NCI-H1105 (cell line): ENCODE results near the gene GRID1.

Experiments
- DNase-seq: peaks from one replicate; lab custom pipeline; 2025; lab: John Stamatoyannopoulos, UW

GRID1 gene

DNA sequence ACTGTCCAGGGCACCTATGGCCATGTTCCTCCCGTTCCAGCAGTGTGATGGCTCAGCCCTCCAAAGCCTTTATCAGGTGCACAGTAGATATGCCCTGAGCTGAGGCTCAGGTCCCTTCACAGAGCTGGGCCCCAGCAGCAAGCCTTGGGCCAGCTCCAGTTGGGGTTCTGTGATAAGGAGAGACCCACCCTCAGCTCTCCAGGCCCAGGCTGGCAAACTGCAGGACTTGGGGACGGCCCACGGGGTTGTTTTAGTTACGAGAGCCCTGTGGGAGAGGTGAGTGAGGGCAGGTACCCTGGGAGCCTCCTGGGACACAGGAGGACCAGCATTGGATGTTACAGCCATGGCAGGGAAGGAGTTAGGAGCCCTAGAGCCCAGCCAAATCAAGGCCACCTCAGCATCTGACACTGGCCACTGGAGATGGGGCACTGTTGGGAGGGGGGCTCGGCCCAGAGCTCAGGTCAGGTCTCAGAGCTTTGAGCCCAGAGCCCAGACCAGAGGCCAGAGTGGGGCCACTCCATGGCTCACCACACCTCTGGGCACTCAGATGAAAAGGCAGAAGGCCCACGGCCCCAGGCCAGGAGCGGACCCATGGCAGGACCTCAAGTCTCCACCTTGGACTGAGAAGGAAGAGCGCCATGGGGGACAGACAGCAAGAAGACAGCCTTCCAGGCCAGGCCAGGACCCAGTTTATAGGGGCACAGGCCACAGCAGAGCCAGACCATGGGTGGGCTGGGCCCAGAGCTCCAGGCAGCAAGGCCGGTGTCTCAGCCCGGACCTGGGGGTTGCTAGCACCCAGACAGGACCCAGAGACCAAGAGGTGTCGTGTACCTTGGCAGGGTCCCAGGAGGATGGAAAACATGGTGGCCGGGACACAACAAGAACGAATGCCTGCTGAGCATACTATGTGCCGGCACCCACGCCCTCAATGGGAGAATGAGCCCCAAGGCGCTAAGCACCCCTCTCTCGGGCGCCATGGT lies 12.8 kb downstream of the GRID1 start:
- DNase-seq = no peak

DNA sequence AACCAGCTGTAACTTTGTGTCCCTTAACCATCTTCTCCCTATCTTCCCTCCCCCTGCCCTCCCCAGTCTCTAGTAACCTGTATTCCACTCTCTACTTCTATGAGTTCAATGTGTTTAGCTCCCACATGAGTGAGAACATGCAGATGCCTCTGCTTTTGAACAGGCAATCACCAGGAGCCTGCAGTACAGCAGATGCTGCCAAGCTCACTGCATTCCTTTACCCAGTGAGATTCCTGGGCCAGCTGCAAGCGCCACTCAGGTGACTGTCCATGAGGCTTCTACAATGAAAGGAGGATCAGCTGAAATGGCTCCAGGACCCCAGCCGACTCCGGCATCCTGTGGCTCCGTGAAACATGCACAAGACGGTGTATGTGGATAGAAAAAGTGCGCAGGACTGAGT lies 15.7 kb downstream of the GRID1 start:
- DNase-seq = no peak

DNA sequence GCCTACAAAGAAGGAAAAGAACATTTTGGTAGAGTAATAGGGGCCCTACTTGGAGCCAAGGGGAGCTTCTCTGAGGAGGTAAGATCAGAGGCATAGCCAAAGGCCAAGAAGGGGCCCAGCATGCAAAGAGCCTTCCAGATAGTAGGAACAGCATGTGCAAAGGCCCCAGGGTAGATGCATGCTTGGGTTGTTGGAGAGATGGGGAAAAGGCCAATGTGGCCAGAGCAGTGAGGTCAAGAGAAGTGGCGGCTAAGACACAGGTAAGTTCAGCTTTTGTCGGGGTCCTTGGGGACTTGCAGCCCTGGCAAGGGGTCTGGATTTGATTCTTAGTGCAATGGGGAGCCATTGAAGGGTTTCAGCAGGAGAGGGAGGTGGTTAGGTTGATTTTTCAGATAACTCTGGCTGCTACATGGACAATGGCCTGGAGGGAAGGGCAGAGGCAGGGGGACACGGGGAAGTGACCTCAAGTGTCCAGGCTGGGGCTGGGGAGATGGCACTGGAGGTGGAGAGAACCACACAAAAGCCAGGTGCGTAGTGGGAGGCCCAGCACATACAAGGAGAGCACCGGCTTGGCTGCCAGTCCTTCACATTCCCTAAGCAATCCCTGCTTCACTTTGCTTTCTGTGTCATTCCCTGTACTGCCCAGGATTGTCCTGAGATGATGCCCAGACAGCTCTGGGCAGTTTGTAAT lies 16.5 kb downstream of the GRID1 start:
- no peak for DNase-seq

DNA sequence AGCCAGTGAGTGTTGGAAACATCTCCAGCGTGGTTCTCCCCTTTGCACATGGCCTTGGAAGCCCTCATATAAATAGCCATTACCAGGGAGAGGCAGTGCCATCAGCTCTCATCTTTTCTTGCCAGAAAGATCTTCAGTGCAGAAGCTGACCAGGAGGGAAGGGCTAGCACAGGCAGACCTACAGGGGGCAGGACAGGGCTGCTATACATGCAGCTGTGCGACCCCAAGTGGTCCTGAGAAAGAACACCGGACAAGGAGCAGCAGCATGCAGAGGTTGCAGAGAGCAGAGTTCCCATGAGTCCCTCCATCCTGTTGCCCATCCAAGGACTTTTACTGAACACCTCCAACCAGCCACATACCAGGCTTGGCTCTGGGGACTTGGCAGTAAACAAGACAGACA lies 17.1 kb downstream of the GRID1 start:
- DNase-seq = no peak

DNA sequence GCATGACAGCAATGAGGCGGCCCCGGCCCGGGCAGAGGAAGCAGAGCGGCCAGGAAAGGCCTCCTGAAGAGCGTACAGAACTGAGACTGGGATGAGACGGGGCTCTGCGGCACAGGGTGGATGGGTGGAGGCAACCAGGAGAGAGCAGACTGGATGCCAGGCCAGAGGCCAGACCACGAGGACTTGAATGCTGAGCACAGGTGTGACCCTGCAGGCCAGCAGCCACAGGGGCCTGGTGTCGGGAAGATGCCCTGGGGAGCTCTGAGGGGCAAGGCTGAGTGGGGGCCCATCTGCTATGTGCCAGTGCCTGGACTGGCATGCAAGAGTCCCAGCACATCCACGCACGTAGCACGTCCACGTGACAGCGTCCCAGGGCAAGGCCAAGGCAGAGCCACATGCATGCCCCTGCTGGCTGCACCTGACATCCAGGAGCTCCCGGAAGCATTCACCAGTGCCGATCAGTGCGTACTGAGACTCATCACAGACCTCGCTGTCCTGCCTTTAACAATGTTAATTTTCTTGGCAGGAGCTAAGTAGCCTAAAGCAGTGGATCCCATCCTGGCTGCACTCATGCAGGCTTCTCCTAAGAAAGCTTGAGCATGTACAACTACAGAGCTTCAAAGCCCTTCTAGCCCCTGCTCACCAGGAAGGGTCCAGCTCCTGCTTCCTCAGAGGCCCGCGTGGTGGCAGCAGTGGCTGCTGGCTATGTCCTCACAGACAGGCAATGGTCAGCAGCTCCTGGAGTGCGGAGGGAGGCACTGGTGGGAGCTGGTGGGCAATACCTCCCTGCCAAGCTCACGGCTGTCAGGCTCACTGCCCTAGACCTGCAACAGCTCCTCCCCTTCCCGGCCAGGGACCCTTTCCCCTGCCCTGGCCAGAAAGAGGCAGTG lies 18.0 kb downstream of the GRID1 start:
- DNase-seq = no peak

DNA sequence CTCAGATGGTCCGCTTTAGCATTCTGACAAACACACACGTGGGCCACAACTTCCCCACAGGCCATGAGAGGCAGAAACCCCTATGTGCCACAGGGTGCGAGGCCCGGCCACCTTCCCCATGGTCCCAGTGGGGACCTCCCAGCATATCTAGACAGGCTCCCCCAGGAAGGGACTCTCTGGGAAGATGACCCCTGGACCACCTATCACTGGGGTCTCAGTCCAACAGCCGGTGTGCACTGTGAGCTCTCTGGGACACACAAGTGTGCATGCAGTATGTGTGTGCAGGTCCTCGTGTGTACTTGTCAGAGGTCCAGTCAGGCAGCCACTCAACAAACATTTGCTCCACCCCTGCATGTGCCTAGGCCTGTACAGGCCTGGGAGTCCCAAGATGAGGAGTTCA lies 18.7 kb downstream of the GRID1 start:
- DNase-seq = no peak

DNA sequence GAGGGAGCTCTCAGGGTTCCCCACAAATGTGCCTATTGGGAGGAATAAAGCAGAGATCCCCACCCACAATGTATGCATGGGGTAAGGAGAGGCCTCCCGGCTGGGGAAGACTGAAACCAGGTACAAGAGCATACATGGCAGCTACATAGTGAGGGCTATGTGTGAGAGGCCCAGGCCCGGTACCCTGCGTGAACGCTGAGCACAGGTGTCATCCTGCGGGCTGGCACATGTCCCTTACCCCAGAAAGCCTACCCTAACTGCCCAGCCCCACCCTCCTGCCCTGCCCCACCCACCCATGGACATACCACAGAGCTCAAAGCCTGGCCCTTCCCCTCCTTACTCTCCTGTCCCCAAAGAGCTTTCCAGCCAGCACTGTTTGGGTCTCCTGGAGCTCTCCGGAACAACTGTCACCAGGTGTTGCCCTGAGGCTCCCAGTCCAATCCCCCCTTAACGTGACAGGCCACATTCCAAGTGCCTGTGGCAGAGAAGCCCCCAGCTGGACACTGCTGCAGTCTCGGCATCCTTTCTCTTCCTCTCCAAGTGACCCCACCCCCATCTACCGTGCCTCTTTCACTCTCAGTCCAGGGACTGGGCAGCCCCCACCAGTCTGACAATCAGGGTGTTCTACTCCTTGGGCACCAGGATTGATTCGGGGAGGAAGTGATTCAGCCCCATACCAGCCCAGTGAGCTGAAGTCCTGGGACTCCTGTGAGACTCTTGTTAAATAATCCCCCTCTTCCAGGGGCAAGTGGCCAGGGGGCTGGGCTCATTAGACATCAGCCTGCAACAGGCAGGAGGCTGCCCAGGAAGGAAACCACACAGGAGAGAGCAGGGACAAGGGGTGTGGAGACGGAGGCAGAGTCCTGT lies 19.6 kb downstream of the GRID1 start:
- DNase-seq = no peak

DNA sequence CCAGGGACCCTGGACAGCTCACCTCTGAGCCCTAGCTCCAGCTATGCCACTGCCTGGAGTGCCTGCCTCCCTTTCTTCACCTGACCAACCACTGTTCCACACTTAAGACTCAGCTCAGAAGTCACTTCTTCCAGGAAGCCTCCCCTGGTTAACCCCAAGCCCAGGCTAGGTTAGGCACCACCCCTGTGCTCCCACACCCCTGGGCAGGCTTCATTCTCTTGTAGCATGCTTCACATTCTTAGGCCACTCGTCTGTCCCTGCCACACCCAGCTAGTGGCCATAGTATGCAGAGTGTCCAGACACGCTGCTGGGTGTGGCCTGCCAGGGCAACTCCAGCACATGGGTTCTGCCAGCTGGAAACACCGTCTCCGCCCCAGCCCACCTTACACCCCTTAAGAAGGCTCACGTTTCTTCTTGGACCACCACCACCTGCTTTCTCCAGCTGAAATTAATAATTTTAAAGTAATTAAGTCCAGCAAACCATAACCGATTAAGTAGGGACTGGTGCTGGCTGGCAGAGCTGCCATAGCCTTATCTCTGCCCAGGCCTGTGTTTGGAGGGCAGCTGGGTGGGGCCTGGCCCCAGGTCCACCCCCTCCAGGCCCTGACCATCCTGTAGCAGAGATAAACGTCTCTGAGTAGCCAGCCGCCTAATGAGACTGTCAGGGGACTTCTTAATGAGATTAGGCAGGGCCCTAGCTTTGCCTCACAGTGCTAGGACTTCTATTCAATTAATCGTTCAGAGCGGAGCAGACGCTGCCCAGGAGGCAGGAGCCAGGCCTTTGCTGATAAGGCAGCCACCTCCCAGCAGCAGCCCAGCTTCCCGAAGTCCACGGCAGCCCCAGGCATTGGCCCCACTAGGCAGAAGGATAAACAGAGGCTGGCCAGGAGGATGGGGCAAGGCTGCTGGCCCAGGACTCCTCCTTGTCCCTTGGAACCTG lies 20.5 kb downstream of the GRID1 start:
- DNase-seq = no peak

DNA sequence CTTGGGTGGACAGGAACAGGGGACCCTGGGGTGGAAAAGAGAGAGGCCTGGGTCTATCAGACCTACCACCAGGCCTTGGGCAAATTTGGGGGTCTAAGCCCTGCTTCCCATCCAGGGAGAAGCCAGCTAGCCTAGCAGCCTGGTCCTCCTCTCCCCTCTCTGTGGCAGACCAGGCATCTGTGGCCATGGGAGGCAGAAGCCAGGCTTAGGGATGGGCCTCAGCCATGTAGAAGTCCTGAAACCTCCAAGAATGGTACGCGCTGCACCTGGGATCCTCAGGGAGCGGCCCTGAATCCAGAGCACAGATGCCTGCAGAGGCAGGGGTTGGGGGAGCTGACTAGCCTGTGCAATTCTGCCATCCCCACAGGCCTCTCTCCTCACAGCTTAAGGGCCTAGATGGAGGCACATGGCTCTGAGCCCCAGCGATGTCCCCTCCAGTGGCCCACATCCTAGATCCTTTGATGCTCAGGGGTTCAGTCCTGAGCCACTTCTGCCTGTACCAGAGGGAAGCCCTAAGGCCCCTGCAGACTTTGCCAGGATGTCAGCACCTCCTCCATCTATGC lies 21.2 kb downstream of the GRID1 start:
- DNase-seq = no peak

DNA sequence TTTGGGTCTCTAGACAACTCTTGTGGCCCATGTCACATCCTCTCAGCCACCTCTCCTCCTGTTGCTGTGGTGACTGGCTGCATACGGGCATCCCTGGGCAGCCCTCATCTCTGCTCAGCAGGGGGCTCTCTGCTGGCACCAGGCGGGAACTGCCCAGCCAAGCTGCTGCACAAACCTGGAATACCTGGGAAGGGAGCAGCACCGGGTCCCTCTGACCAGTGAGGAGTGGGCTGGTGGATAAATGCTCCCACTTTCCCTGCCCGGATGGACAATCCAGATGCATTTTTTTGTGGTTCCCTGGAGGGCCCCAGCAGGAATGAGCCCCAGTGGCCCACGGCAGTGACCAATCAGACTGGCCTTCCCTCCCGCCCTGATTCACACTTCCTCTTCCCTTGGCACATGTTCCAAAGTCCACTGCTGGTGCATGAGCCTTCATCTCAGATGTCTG lies 21.9 kb downstream of the GRID1 start:
- DNase-seq = no peak

DNA sequence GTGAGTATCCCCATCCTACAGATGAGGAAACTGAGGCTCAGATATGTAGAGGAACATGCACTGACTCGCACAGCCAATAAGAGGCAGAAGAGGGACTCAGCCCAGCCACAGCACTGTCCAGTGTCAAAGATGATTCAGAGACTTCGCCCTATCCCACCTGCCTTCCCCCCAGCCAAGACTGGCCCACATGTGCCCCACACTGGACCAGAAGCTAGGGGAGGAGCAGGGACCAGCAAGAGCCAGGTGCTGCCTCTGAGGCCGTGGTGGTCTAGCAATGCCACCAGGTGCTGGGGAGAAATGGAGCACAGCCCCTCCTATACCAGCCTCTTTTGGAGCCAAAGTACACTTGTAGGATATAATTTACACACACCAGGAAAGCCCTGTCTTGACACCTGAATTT lies 22.3 kb downstream of the GRID1 start:
- no peak for DNase-seq

DNA sequence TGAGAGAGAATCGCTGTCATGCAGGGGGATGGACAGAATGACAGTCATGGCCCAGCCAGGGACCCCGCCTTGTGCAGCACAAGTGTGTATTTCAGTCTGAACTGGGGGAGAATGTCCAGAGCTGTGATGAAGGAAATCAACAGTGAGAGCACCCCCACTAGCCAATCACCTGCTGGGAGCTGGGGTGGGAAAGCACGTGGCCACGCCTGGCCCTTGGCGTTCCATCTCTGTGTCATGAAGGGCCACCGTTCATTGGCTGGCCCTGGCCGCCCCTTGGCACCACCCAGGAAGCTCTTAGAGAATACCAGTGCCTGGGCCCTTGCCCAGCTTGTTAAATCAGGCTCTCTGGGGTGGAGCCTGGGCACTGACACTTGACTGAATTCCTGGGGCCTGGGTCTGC lies 22.8 kb downstream of the GRID1 start:
- no peak for DNase-seq

DNA sequence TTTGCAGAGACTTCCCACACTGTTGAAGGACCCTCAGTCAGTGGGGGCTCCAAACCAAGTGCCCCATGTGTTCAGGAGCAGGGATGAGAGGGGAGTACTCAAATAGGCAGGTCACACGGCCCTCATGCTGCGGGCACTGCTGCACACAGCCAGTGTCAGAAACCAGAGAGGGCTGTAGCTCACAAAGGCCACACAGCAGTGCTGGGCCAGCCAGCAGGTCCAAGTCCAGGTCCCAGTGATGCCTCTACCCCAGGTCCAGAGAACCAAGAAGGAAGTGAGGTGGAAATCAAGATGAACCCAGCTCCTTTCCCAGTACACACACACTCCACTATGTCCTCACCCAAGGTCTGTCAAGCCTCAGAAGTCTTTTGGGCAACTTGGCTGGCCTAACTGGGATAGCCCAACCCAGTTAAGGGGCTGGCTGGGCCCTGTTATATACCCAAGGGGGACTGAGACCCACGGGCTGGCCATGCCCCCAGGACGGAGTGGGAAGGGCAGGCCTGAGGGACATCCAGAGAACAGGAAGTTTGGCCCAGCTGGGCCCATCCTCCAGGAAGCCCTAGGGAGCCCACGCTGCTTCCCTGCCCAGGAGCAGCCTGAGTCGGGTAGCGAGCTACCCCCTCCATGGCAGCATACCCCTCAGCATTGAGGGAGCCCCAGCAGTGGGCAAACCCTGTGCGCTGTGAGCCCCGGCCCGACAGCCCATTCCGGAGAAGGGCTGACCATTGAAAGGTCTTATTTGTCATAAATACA lies 24.3 kb downstream of the GRID1 start:
- DNase-seq = no peak

DNA sequence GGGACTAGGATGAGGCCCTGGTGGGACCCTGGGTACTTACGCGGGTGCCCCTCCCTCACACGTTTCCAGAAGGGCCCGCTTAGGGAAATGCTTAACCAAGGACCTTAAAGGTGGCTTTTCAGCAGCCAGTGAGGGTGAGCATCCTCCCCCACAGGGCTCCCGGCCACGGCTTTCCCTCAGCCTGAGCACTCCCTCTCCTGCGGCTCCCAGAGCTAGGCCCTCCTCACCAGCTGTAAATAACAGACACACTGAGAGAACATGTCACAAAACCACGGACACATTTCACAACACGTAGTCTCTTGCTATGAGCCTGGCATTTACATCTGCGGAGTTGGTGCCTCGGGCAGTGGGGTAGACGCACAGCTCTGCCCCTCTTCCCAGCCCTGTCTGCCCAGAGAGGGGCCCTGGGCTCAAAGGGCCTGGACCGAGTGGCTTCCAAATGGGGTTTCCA lies 25.2 kb downstream of the GRID1 start:
- DNase-seq = no peak

DNA sequence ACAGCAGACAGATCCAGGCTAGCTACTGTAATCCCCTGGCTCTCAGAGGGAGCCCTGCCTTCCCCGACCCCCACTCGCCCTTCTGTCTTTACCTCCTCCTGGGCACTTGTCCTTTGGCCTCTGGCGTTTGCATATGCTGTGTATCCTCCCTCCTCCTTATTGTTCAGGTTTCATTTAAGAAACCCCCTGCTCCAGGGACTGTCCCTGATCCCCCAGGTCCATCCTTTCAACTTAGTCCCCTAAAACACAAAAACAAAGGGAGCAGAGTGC lies 25.7 kb downstream of the GRID1 start:
- DNase-seq = no peak

DNA sequence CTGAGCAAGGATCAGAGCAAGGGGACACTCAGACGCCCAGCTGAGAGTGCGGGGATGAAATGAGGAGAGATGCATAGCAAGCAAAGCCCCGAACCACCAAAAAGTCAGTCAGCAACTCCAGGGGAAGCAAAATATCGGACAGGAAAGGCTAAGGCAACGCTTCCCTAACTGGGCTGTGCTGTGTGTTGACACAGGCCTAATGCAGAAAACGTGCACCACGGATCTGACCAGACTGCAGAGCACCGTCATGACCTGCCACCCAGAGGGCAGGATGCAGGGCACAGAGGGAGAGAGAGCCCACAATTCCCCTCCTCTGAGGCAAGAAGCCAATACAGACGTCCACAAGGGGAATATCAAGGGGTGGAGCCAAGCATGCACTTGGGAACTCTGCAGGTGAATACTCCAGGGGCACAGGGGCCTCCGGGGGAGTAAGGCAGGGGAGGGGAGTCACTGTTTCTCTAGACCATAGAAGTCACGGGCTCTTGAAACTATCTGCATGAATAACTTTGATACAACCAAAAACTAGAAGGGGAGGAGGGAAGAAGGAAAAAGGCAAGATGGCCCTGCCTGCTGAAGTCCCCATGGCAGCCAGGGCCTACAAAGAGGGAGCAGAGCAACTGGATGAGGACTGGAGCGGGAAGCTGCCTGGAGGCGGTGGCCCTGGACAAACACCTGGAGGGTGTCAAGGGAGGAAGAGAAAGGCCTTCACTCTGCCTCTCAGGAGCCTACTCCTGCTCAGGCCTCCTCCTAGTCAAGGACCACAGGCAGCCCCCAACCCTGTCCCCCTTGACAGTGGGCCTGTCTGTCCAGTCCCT lies 26.2 kb downstream of the GRID1 start:
- DNase-seq = no peak

DNA sequence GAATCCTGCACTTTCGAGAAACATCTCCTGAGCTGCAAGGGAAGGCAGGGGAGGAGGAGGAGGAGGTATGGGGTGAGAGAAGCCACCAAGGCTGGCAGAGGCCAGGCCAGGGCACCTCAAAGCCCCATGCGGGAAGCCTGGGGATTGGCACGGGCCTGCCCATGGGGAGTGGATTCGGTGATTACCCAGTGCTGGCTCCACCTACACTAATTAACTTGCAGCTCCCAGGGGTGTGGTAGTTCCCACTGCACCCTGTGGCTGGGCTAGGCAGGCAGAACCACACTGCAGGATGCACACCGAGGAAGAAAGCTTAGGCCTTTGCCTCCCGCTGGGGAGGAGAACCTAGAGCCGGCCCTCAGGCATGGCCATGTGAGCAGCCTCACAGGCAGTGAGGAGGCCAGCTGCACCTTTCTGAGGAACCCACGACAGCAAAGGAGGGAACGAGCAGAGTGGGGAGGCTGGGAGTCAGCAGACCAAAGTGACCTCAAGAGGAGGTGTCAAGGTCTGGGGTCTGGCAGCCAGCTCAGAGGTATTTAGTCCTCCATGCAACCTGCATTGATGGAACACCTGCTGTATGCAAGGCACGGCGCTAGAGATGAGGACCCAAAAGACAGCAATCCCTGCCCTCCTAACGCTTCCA lies 27.2 kb downstream of the GRID1 start:
- no peak for DNase-seq

DNA sequence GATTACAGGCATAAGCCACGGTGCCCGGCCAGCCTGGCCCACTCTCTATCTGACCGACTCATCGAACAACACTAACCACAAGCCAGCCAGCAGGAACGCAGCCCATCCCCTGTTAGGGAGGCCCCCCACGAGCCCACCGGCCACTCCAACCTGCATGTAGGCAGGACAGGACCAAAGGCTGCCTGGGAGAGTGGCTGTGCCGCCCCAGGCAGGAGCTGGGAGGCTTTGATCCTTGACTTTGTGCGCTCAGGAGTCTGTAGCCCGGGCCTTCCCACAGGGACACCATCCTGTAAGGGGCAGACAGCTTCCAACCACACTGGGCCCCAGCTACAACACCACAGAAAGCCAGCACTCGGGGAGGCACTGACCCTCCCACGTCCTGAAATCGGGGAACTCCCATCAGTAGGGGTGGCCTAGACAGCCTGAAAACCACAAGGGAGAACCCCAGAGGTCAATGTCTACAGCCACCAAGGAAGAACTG lies 29.4 kb downstream of the GRID1 start:
- no peak for DNase-seq
